HG03039 (cell line): ENCODE results near the gene LIN28B.

Experiments used
- ATAC-seq: cut with Tn5 transposase; IDR thresholded peaks from one replicate; pipeline ENCODE4 v1.9.1; 2021; ENCODE audit warnings: mild to moderate bottlenecking, moderate library complexity; ENCODE audit not compliant: unreplicated experiment

The LIN28B gene

DNA sequence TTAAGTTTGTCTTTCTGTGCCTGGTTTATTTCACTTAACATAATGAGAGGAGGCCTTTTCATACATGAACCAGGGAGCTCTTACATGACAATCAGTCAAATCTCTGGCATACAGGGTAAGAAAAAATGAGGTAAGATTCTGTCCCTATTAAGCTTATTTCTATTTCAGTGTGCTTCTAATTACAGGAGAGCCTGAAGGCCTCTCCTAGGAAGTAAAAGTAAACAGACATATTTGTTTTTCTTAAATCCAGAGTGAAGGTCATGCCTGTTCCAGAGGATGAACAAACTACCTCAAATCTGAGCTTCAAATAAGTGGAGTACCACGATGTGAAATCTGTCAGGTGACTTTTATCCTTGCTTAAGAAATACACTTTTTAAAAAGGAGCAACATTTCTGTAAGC lies 150.3 kb downstream of the LIN28B start:
- no peak for ATAC-seq

DNA sequence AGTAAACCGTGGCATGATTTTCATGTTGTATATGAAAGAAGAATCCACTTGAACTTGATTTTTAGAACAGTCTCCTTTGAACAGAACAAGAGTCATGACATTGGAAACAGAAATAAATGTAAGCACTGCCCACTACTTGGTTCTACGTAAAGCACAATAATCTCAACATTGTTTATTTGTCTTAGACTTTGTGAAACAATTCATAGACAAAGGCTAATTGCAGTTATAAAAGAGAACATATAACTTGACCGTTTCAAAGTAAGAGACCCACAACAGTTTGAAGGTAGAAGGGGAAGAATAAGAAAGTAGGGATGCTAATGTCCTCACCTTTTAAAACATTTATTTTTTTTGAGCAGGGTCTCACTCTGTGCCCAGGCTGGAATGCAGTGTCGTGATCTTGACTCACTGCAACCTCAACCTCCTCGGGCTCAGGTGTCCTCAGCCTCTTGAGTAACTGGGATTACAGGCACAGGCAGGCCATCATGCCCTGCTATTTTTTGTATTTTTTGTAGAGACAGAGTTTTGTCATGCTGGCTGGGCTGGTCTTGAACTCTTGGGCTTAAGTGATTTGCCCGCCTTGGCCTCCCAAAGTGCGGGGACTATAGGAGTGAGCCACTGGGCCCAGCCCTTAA lies 151.8 kb downstream of the LIN28B start:
- no peak for ATAC-seq

DNA sequence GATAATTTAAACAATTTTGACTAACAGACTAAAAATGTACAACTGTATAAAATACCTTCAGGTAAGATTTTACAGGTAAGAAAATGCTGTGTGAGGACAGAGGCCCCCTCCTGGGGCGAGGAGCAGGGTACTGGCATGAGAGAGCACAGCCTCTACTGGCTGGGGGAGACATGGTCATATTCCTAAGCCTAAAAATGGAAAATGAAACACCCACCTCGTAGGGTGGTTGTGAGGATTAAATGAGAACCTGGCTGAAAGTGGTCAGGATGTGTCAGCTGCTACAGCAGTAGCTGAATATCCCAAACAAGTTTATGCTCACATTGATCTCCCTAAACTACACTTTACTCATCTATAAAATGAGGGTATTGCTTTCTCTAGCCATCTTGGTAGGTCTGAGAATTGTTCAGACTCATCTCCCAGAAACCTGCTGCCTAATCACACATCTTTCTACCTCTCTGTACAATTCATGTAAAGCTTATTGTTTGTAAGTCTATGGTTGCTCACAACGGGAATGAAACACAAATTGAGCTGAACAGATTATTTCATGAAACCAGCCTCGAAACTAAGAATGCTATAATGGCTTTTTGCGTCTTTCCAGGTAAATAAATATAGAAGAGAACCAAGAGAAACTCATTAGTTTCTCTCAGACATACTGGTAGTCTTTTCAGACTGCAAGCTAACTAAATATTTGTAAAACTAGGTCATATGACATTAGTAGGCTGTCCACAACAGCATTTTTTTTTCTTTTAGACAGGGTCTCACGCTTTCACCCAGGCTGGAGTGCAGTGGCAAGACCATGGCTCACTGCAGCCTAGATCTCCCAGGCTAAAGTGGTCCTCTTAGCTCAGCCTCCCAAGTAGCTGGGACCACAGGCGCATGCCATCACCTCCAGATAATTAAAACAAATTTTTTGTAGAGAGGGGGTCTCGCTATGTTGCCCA lies 153.3 kb downstream of the LIN28B start:
- no peak for ATAC-seq

DNA sequence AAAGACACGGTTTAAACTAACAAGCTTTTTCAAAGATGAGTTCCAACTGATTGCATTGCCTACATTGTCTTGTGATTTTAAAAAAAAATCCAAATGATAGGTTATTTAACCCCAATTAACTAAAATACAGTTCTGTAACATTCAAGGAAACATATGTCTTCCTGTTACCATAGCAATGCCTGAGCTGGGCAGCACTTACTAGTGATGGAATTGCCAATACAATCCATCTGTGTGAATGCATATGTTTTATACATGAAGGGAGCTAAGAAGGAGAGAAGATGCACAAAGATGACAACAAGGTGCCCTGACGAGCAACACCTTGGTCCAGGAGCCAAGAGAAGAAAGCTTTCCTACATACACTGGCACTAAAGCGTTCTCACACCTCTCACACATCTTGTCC lies 154.2 kb downstream of the LIN28B start:
- no peak for ATAC-seq

DNA sequence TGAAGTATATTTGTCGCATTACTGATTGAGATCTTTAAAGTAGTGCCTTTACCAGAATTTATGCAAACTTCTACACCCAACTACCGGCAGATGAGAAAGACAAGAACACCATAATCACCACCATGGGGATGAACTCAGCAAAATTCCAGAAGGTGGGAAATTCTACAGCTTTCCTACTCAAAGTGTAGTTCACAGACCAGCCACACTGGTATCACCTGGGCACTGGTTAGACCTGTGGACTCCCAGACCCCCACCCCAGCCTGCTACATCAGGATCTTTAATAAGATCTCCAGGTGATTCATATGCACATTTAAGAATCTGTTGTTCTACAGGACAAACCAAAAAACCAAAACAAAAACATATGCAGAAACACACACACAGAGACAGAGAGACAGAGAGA lies 155.0 kb downstream of the LIN28B start:
- ATAC-seq = no peak

DNA sequence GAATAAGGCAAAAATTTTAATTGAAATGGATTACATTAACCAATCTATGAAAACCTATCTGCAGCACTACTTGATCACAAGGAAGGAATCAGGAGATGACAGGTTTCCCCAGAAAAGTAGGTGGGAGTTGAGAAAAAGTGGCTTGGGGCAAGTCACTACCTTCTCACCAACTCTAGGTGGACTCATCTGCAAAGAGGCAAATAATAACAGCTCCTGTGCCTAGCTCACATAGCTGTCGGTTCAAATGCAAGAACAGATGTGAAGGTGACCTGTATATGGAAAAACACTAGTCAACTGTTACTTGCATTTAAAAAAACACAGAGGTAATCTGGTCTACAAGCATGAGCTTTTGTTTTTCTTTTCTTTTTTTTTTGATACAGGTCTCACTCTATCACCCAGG lies 155.7 kb downstream of the LIN28B start:
- ATAC-seq = no peak

DNA sequence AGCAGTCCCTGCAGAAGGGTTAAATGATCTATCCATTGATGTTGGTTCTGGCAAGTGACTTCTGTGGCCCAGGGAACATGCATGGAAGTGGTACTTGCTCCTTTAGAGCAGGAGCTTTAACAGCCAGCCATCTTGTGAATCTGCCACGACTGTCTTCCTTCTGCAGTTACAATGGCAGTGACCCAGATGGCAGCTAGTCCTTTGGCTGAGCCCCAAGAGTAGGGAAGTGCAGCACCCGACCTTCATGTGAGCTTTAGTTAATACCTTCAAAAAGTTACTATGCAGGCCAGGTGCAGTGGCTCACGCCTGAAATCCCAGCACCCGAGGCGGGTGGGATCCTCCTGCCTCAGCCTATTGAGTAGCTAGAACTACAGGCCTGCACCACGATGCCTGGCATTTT lies 156.5 kb downstream of the LIN28B start:
- no peak for ATAC-seq

DNA sequence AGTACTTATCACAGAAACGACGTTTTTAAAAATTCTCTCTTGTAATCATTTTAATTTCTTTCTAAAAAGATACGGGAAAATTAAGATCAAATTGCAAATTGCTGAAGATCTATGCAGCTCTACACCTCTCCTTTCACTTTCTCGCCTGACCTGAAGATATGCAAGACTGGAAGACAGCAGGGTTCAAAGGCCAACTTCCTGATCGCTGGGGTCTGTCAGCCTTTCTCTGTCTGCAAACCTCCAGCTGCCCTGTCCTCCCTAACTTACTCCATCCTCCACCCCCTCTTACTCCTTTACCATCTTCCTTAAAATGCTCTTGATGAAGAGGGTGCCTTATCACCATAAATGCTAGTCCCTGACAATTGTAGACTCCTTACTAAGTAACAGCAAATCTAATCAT lies 159.2 kb downstream of the LIN28B start:
- ATAC-seq = no peak

DNA sequence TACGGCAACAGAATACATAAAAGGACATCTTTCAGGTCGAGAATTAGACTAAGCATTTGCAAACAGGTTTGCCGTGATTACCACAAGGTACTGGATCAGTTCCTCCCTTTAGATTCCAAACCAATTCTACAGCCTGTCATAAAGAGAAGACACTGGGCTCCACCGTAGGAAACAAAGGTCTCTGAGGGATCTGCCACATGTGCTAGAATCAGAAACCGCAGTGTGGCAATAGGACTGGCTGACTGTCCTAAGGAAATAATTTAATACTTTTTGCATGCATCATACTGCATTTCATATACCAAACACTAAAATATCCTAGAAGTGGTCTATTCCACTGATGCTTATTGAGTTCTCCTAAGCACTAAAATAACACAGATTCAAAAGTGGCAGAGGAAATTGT lies 163.7 kb downstream of the LIN28B start:
- ATAC-seq = no peak

DNA sequence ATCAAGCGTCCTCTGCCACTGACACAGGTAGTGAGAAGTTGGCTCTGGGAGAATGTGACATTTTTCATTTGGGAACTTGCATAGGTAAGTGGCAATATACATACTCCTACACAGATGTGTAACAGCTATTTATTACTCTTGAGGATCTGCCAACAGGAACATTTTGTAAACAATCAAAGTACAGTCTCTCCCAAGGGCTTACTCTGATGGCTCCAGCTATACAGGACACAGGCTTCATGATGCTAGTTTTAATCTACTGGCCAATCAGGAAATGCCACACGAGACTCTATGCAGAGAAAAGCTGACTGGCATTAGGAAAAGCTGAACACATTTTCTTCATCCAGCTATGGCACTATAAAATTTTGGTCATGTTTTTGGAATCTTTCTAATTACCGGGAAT lies 165.1 kb downstream of the LIN28B start:
- no peak for ATAC-seq

DNA sequence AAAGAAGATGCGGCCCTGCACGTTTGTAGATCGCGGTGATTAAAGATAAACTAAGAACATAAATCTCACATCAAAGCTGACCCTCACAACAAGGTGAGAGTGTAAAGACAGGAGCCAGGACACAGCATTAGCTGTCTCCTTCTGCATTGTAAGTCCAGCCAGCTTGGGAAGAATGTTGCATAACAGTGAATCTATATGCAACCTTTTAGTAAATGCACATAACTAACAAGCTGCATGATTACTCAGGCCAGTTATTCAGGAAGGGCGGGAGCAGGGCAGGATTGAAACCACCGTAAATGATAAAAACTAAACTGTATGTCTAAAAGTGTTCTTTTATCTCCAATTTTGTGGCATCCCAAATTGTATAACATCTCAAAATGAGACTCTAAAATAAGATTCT lies 165.8 kb downstream of the LIN28B start:
- ATAC-seq = no peak
